Activated T-cell treated with anti-CD3 and anti-CD28 coated beads for 1 hour (primary cell): ENCODE data around the gene AGGF1.
"Not testable (repeated sequence)": the region's sequence is repeated elsewhere in the genome, so short reads cannot be mapped to it uniquely, and the experiment has no call there.

Experiments
- DNase-seq: peaks from one replicate; pipeline ENCODE4 v3.0.0-alpha.2; 2020; ENCODE audit warnings: low read depth

The AGGF1 gene

GRCh38 chr5:77030097-77031071, at the start of gene AGGF1:
Gene AGGF1, plus strand, starts transcription at chr5:77030404. Its CDS starts 363 bp downstream, at chr5:77030767.
- DNase-seq = peak; percentile 84

- DNase-seq = no peak
Observed at GRCh38 chr5:76980518-76981144, 49.6 kb upstream of the AGGF1 start.

GRCh38 chr5:76982450-76982849, 47.8 kb upstream of the AGGF1 start:
- DNase-seq = no peak

GRCh38 chr5:76983468-76983867, 46.7 kb upstream of the AGGF1 start:
- DNase-seq = no peak

- no peak for DNase-seq
Observed at GRCh38 chr5:76986825-76987526, 43.2 kb upstream of the AGGF1 start.

- no peak for DNase-seq
Observed at GRCh38 chr5:76990899-76991459, 39.2 kb upstream of the AGGF1 start.

- DNase-seq = not testable (repeated sequence)
Observed at GRCh38 chr5:76993436-76993835, 36.8 kb upstream of the AGGF1 start.

GRCh38 chr5:76994337-76994736, 35.9 kb upstream of the AGGF1 start:
- DNase-seq = no peak

GRCh38 chr5:76998251-76998650, 32.0 kb upstream of the AGGF1 start:
- not testable (repeated sequence) for DNase-seq

GRCh38 chr5:76999451-76999850, 30.8 kb upstream of the AGGF1 start:
- DNase-seq = no peak

- DNase-seq = no peak
Observed at GRCh38 chr5:77003246-77003645, 27.0 kb upstream of the AGGF1 start.

- DNase-seq = no peak
Observed at GRCh38 chr5:77006124-77006523, 24.1 kb upstream of the AGGF1 start.

- DNase-seq = no peak
Observed at GRCh38 chr5:77008413-77008812, 21.8 kb upstream of the AGGF1 start.

GRCh38 chr5:77010243-77010642, 20.0 kb upstream of the AGGF1 start:
- no peak for DNase-seq

- no peak for DNase-seq
Observed at GRCh38 chr5:77011498-77011897, 18.7 kb upstream of the AGGF1 start.

GRCh38 chr5:77012601-77013000, 17.6 kb upstream of the AGGF1 start:
- no peak for DNase-seq

GRCh38 chr5:77015938-77016569, 14.2 kb upstream of the AGGF1 start:
- no peak for DNase-seq

GRCh38 chr5:77016962-77017361, 13.2 kb upstream of the AGGF1 start:
- DNase-seq = no peak

GRCh38 chr5:77017668-77018067, 12.5 kb upstream of the AGGF1 start:
- no peak for DNase-seq

GRCh38 chr5:77022511-77023417, 7.4 kb upstream of the AGGF1 start:
- DNase-seq = no peak

- no peak for DNase-seq
Observed at GRCh38 chr5:77024490-77024889, 5.7 kb upstream of the AGGF1 start.
